Neural cell (in vitro differentiated cells): ENCODE measurements around the gene GINS3.

ENCODE experiments used
- MXI1 ChIP-seq: fragments of 450-650 bp; conservative IDR thresholded peaks from 2 replicates; pipeline ENCODE4 v1.6.1; 2014; ENCODE audit warnings: antibody characterized with exemption, mild to moderate bottlenecking; ENCODE audit not compliant: poor library complexity, severe bottlenecking
- POLR2AphosphoS5 ChIP-seq: IDR thresholded peaks from 2 replicates; pipeline ENCODE4 v1.6.1; 2012
- TF ChIP-seq, protein P1 (sequence below): fragments of 450-650 bp; IDR thresholded peaks from 2 replicates; pipeline ENCODE4 v1.5.1; 2014; ENCODE audit warnings: antibody characterized with exemption, mild to moderate bottlenecking, moderate library complexity; ENCODE audit not compliant: poor library complexity, severe bottlenecking

DNA sequence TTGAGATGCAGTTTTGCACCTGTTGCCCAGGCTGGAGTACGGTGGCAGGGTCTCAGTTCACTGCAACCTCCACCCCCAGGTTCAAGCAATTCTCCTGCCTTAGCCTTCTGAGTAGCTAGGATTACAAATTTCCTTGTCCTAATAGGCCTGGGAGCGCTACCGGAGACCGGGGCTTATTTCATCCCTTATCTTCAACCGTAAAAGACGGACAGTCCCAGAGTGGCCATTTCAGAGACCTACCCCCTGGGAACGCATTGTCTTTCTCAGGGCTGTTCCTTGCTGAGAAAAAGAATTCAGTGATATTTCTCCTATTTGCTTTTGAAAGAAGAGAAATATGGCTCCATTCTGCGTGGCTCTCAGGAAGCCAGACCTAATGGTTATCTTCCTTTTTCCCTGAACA, 39.6 kb upstream of the GINS3 start:
- TF ChIP-seq, protein P1, sequence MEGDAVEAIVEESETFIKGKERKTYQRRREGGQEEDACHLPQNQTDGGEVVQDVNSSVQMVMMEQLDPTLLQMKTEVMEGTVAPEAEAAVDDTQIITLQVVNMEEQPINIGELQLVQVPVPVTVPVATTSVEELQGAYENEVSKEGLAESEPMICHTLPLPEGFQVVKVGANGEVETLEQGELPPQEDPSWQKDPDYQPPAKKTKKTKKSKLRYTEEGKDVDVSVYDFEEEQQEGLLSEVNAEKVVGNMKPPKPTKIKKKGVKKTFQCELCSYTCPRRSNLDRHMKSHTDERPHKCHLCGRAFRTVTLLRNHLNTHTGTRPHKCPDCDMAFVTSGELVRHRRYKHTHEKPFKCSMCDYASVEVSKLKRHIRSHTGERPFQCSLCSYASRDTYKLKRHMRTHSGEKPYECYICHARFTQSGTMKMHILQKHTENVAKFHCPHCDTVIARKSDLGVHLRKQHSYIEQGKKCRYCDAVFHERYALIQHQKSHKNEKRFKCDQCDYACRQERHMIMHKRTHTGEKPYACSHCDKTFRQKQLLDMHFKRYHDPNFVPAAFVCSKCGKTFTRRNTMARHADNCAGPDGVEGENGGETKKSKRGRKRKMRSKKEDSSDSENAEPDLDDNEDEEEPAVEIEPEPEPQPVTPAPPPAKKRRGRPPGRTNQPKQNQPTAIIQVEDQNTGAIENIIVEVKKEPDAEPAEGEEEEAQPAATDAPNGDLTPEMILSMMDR = no peak
- TF ChIP-seq POLR2AphosphoS5 = no peak
- no peak for TF ChIP-seq MXI1
